ENCODE results near the gene KIFC3. TPM values are rescaled to one million over a fixed set of nuclear protein-coding genes. Genes with fewer than 3 reads are reported as not detected.

KIFC3 gene
- total and polyA plus RNA-seq, 2 of the 8 experiments (the other 6 are each of a cell fraction or from before 2014, with no cell fraction given) = 2.1 to 7.1 TPM

DNA sequence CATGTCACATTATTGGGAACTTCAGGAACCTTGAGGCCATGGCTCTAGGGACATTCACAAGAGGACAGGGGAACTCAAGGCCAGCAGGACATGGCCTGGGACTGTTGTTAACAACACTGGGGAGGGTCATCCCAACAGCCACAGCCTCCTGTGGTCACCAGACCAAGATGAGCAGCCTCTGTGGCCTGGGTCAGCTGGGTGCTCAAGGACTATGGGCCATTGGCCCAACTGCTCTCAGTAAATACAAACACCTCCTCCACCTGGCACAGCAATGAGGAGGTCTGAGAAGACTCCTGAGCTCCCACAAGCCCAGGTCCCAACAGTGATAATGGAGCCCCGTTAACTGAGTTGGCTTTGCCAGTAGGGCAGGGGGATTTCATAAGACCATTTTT is 20.9 kb downstream of the KIFC3 start:
- 0 out of 7 replicates have a peak, but pooled peaks cover 0 to 1% (median 0%) of the 10 kb centered on the region in 4 experiments for H3K27me3 ChIP-seq (replicated peaks in 1 of 4; ENCODE audit: control insufficient read depth in 3 of 4, extremely low read depth in 1 of 4, insufficient read depth in 3 of 4, low read length in 3 of 4)
- H4K8ac ChIP-seq (ENCODE audit: extremely low read depth, insufficient read depth, low read length) = no peak overlapping the region
- no peak overlapping the region for H2BK120ac ChIP-seq (replicated peaks; ENCODE audit: low read depth, low read length)
- no peak overlapping the region for H3K14ac ChIP-seq (ENCODE audit: insufficient read length)
- no peak overlapping the region for H3K4me3 ChIP-seq (ENCODE audit: extremely low read depth in 1 of 4, insufficient read depth in 2 of 4, low read depth in 3 of 4, low read length in 4 of 4)
- H3K18ac ChIP-seq (ENCODE audit: extremely low read depth, low read length) = no peak overlapping the region
- DNase-seq (ENCODE audit: low read depth in 1 of 2, low spot score in 2 of 2) (no peak), FAIRE-seq (no peak)
- H3K9me3 ChIP-seq (ENCODE audit: insufficient read depth in 2 of 2, low read depth in 1 of 2, low read length in 1 of 2) = no peaks in the 10 kb centered on the region
- ChIA-PET CTCF (ENCODE audit: partially characterized antibody) (interaction anchor here (1.0 to 22.4 kb wide), 5 partner anchors 16 to 340 kb away, joined by 3 to 279 read pairs (median 3); partner anchors contain the start of gene KIFC3), POLR2A (ENCODE audit: partially characterized antibody) (interaction anchor here (1.4 kb wide), 1 partner anchor 17 kb away, joined by 3 read pairs; no protein-coding TSS in a partner anchor)
- H2BK12ac ChIP-seq (ENCODE audit: low read depth, low read length) = no peak overlapping the region
- H2BK20ac ChIP-seq (ENCODE audit: low read length) = no peak overlapping the region
- no peak overlapping the region for H3K27ac ChIP-seq (ENCODE audit: low read depth, low read length)
- H2AK5ac ChIP-seq (ENCODE audit: low read depth, low read length) = 0 out of 2 replicates have a peak overlapping the region, but pooled peaks have one; percentile 31
- no peak overlapping the region for H4K5ac ChIP-seq (ENCODE audit: insufficient read length, low read depth, low read length)
- H3K56ac ChIP-seq (replicated peaks; ENCODE audit: insufficient read length, low read depth, low read length) = no peak overlapping the region
- no peak overlapping the region for H4K91ac ChIP-seq (replicated peaks; ENCODE audit: insufficient read length, low read length)
- no peak overlapping the region for H2AFZ ChIP-seq (ENCODE audit: low read length)
- H3K36me3 ChIP-seq (ENCODE audit: control insufficient read depth in 2 of 4, insufficient read depth in 4 of 4, low read length in 3 of 4) = no peaks in the 10 kb centered on the region
- WGBS, 2 experiments (ENCODE audit: extremely low coverage in 1 of 2, insufficient coverage in 1 of 2, insufficient read length in 1 of 2, insufficient replicate concordance in 2 of 2, low coverage in 1 of 2, low lambda C conversion rate in 2 of 2, missing lambda C conversion rate in 1 of 2) = 88% methylated on average over 1 of the region's 1 CpG; no CpG with 5 or more reads in 1 of the 2 experiments
- no peaks in the 10 kb centered on the region for H4K20me1 ChIP-seq (replicated peaks in 1 of 2; ENCODE audit: control insufficient read depth in 1 of 2, insufficient read depth in 2 of 2, low read length in 2 of 2)
- TF ChIP-seq SRF (IDR thresholded peaks at IDR 0.05; ENCODE audit: low read depth, low read length) = no peak
- no peak for TF ChIP-seq TEAD4 (IDR thresholded peaks at IDR 0.05; ENCODE audit: low read depth, low read length)
- TF ChIP-seq, protein P1, sequence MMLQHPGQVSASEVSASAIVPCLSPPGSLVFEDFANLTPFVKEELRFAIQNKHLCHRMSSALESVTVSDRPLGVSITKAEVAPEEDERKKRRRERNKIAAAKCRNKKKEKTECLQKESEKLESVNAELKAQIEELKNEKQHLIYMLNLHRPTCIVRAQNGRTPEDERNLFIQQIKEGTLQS (IDR thresholded peaks at IDR 0.05; ENCODE audit: insufficient read depth, low read depth, low read length) = no peak
- no peak for TF ChIP-seq CHD2 (IDR thresholded peaks at IDR 0.05; ENCODE audit: low read length)
- TF ChIP-seq EP300 (IDR thresholded peaks at IDR 0.05; ENCODE audit: borderline replicate concordance in 1 of 2, low read depth in 2 of 2, low read length in 2 of 2) = no peak
- H2BK15ac ChIP-seq (ENCODE audit: low read length) = no peak overlapping the region
- H3K79me2 ChIP-seq (ENCODE audit: control insufficient read depth in 1 of 2, insufficient read depth in 2 of 2, low read length in 2 of 2) = no peaks in the 10 kb centered on the region
- H2BK5ac ChIP-seq (ENCODE audit: low read depth, low read length) = no peak overlapping the region
- no peaks in the 10 kb centered on the region for H3K79me1 ChIP-seq (ENCODE audit: low read depth, low read length)
- H3K4ac ChIP-seq (replicated peaks; ENCODE audit: insufficient read length, low read depth, low read length) = no peak overlapping the region
- no peak overlapping the region for H3K23ac ChIP-seq (ENCODE audit: insufficient read length)
- H3K4me1 ChIP-seq (replicated peaks in 1 of 4; ENCODE audit: control insufficient read depth in 3 of 4, insufficient read depth in 4 of 4, low read length in 3 of 4) = peaks cover 0 to 5% (median 3%) of the 10 kb centered on the region in 4 experiments; a peak in 5 of 7 replicates
- no peaks in the 10 kb centered on the region; the same call in 1 of the 2 replicates for H3K23me2 ChIP-seq (ENCODE audit: low read depth, low read length)
- no peak overlapping the region for H3K4me2 ChIP-seq (ENCODE audit: insufficient read depth in 1 of 2, low read depth in 2 of 2, low read length in 2 of 2)
- no peak overlapping the region for H3K9ac ChIP-seq (replicated peaks in 1 of 4; ENCODE audit: extremely low read depth in 1 of 4, low read depth in 3 of 4, low read length in 3 of 4)
